ENCODE measurements around the gene ANKK1.

ANKK1 gene

GRCh38 chr11:113412675-113413074, 25.1 kb downstream of the ANKK1 start:
- no peak for DNase-seq (ENCODE audit: insufficient read length)
- FAIRE-seq, result no peak
- TF ChIP-seq TAF1 (IDR thresholded peaks at IDR 0.05; ENCODE audit: borderline replicate concordance, low read depth, low read length) (no peak), POLR2A (IDR thresholded peaks at IDR 0.05; ENCODE audit: low read depth, low read length) (no peak), POLR2AphosphoS5 (IDR thresholded peaks at IDR 0.05; ENCODE audit: low read depth, low read length) (no peak)

GRCh38 chr11:113415343-113415742, 27.8 kb downstream of the ANKK1 start:
- no peak for TF ChIP-seq POLR2A (IDR thresholded peaks at IDR 0.05; ENCODE audit: low read depth, low read length)
- no peak for TF ChIP-seq TAF1 (IDR thresholded peaks at IDR 0.05; ENCODE audit: borderline replicate concordance, low read depth, low read length)
- TF ChIP-seq POLR2AphosphoS5 (IDR thresholded peaks at IDR 0.05; ENCODE audit: low read depth, low read length), result no peak
- no peak for FAIRE-seq
- DNase-seq (ENCODE audit: insufficient read length), result no peak

DNA sequence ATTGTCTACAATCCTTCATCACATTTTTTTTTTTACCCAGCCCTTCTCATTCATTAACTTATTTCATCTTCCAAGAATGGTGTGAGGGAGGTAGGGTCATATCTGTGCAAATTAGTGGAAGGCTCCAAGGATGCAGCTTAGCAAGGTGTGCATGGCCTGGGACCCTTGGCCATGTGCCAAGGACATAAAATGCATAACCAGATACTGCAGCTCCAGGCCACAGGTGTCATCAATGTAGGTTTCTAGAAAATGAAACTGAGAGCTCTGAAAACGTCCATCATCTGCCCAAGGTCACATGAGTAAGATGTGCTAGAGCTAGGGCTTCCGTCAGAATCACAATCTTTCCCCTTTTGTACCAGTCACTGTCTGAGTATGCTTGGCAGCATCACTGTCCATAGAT, 29.8 kb downstream of the ANKK1 start:
- DNase-seq (ENCODE audit: insufficient read length) (no peak), FAIRE-seq (no peak)
- TF ChIP-seq TAF1 (IDR thresholded peaks at IDR 0.05; ENCODE audit: borderline replicate concordance, low read depth, low read length) (no peak), POLR2AphosphoS5 (IDR thresholded peaks at IDR 0.05; ENCODE audit: low read depth, low read length) (no peak), POLR2A (IDR thresholded peaks at IDR 0.05; ENCODE audit: low read depth, low read length) (no peak)

GRCh38 chr11:113419454-113420003, 31.9 kb downstream of the ANKK1 start:
- DNase-seq (ENCODE audit: insufficient read length) (no peak), FAIRE-seq (no peak)
- TF ChIP-seq POLR2A (IDR thresholded peaks at IDR 0.05; ENCODE audit: low read depth, low read length) (no peak), POLR2AphosphoS5 (IDR thresholded peaks at IDR 0.05; ENCODE audit: low read depth, low read length) (no peak), TAF1 (IDR thresholded peaks at IDR 0.05; ENCODE audit: borderline replicate concordance, low read depth, low read length) (no peak)

DNA sequence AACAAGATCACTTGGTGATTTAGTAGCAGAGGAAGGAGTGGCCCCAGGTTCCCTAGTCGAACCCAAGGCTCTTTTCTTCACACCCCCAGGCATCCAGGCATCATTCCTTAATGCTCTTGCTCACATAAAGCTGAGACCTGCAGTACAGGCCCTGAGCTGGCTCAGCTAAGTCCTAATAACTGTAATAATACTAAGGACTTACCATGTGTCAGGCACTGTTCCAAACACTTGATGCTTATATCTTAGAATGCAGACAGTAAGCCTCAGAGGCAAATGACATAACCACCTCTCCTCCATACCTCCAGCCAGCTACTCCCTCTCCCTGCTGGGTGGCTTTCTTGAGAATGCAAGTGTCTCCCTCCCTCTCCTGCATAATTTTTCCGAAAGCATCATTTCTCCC, 33.2 kb downstream of the ANKK1 start:
- TF ChIP-seq POLR2AphosphoS5 (IDR thresholded peaks at IDR 0.05; ENCODE audit: low read depth, low read length) (no peak), POLR2A (IDR thresholded peaks at IDR 0.05; ENCODE audit: low read depth, low read length) (no peak), TAF1 (IDR thresholded peaks at IDR 0.05; ENCODE audit: borderline replicate concordance, low read depth, low read length) (no peak)
- FAIRE-seq (no peak), DNase-seq (ENCODE audit: insufficient read length) (no peak)

DNA sequence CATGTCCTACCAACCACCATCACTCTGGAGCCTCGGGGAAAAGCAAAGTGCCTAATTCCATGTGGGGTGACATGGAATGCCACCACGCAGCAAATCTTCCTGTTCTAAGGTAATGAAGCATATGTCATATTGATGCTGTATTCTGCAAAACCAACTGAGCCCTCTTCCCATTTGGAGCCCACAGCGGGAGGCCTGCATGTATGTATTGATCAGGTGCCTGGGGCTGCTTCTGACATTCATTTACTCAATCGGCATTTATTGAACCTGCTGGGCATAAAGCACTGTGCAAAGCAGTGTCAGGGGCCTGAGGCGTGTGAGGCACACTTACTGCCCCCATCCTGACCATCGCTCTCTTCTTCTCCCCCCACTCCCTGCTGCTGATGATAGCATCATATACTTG, 39.1 kb downstream of the ANKK1 start:
- TF ChIP-seq TAF1 (IDR thresholded peaks at IDR 0.05; ENCODE audit: borderline replicate concordance, low read depth, low read length) (no peak), POLR2AphosphoS5 (IDR thresholded peaks at IDR 0.05; ENCODE audit: low read depth, low read length) (no peak), POLR2A (IDR thresholded peaks at IDR 0.05; ENCODE audit: low read depth, low read length) (no peak)
- no peak for FAIRE-seq
- no peak for DNase-seq (ENCODE audit: insufficient read length)

DNA sequence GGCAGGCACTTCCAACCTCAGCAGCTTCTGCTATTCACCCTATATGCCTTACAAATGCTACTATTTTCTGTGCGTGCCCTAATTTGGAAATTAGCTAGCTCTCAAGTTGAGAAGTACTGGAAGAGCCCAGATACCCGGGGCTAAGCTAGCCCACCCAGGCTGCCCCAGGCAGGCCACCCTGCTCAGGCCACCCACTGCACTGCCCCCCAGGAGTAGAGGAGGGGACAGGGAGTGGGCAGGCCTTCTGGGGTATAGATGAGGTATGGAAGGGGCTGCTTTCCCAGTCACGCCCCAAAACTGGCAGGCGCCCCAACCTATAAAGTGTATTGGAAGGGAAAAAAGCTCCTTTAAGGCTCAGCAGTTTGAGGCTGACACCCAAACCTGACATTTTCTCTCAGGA, 44.2 kb downstream of the ANKK1 start:
- FAIRE-seq (no peak), DNase-seq (ENCODE audit: insufficient read length) (no peak)
- no peak for TF ChIP-seq TAF1 (IDR thresholded peaks at IDR 0.05; ENCODE audit: borderline replicate concordance, low read depth, low read length)
- no peak for TF ChIP-seq POLR2AphosphoS5 (IDR thresholded peaks at IDR 0.05; ENCODE audit: low read depth, low read length)
- no peak for TF ChIP-seq POLR2A (IDR thresholded peaks at IDR 0.05; ENCODE audit: low read depth, low read length)

GRCh38 chr11:113435190-113435968, 47.8 kb downstream of the ANKK1 start:
- DNase-seq (ENCODE audit: insufficient read length) (no peak), FAIRE-seq (no peak)
- no peak for TF ChIP-seq POLR2AphosphoS5 (IDR thresholded peaks at IDR 0.05; ENCODE audit: low read depth, low read length)
- TF ChIP-seq POLR2A (IDR thresholded peaks at IDR 0.05; ENCODE audit: low read depth, low read length), result no peak
- no peak for TF ChIP-seq TAF1 (IDR thresholded peaks at IDR 0.05; ENCODE audit: borderline replicate concordance, low read depth, low read length)

DNA sequence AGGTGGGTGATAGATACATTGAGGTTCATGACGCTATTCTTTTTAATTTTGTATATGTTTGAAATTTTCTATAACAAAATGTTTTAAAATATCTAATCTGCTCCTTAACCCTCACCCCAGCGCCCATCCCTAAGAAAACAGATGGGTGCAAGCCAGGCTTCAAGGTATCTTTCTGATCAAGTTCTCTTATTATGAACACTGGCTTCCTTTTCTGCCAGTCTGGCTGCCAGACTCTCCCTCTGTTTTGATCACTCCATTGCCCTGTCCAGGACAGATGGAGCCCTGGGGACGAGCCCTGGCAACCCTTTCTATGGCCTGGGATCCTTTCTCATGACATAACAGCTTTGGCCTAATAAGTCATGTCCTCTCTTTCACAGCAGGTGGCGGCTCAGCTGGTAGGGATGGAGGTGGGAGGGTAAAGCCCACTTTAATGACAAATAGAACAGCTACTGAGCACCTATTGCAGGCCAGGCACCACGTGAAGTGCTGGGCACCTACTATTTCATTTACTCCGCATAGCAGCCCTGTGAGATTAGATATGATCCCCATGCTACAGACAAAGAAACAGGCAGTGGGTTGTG, 49.2 kb downstream of the ANKK1 start:
- TF ChIP-seq POLR2AphosphoS5 (IDR thresholded peaks at IDR 0.05; ENCODE audit: low read depth, low read length) (no peak), TAF1 (IDR thresholded peaks at IDR 0.05; ENCODE audit: borderline replicate concordance, low read depth, low read length) (no peak), POLR2A (IDR thresholded peaks at IDR 0.05; ENCODE audit: low read depth, low read length) (no peak)
- no peak for DNase-seq (ENCODE audit: insufficient read length)
- peak; percentile 65 for FAIRE-seq

DNA sequence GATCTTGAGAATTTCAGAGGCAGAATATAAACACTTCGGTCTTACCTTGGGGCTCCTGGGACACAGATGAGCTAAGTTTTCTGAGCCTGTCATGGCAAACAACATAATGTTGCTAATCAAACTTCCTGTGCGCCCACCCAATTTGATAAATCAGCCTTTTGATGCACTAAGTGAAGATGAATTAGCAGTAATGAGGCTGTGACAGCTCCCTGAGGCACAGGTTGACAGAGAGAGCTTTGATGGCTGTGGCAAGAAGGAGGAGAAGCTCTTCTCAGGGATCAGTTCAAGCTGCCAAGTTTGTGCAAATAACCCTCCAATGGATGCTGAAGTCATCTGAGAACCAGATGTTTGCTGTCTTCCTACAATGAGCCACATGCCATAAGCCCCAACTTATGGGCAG, 53.2 kb downstream of the ANKK1 start:
- DNase-seq (ENCODE audit: insufficient read length) (no peak), FAIRE-seq (no peak)
- TF ChIP-seq POLR2A (IDR thresholded peaks at IDR 0.05; ENCODE audit: low read depth, low read length), result no peak
- TF ChIP-seq TAF1 (IDR thresholded peaks at IDR 0.05; ENCODE audit: borderline replicate concordance, low read depth, low read length), result no peak
- no peak for TF ChIP-seq POLR2AphosphoS5 (IDR thresholded peaks at IDR 0.05; ENCODE audit: low read depth, low read length)

- no peak for DNase-seq (ENCODE audit: insufficient read length)
- FAIRE-seq, result no peak
These were observed 57.0 kb downstream of the ANKK1 start for GRCh38 chr11:113444502-113445123.

More at GRCh38 chr11:113444502-113445123, 57.0 kb downstream of the ANKK1 start:
- no peak for TF ChIP-seq POLR2AphosphoS5 (IDR thresholded peaks at IDR 0.05; ENCODE audit: low read depth, low read length)
- no peak for TF ChIP-seq TAF1 (IDR thresholded peaks at IDR 0.05; ENCODE audit: borderline replicate concordance, low read depth, low read length)
- TF ChIP-seq POLR2A (IDR thresholded peaks at IDR 0.05; ENCODE audit: low read depth, low read length), result no peak
